NCI-H345 treated with DMSO at 0.1 percent for 48 hours (cell line): Measurements from ENCODE around the gene SPACA6.
"Not testable (repeated sequence)": the region's sequence is repeated elsewhere in the genome, so short reads cannot be mapped to it uniquely, and the experiment has no call there.

Experiments used
- DNase-seq: peaks from one replicate; lab custom pipeline; 2025; ENCODE audit not compliant: unreplicated experiment; lab: John Stamatoyannopoulos, UW

The SPACA6 gene

GRCh38 chr19:51693260-51693659 lies at the start of gene SPACA6:
SPACA6 (plus strand) TSS chr19:51693330; CDS start chr19:51693527, 197 bp downstream.
- DNase-seq, result no peak

GRCh38 chr19:51644636-51645271 lies 48.4 kb upstream of the SPACA6 start:
- DNase-seq, result no peak

GRCh38 chr19:51646730-51647129 lies 46.4 kb upstream of the SPACA6 start, which contains the start of gene SIGLEC14:
SIGLEC14 (minus strand) TSS chr19:51646825; CDS start chr19:51646759, 66 bp downstream.
- not testable (repeated sequence) for DNase-seq

- no peak for DNase-seq
These were observed 45.8 kb upstream of the SPACA6 start for GRCh38 chr19:51647318-51647717.

- DNase-seq, result no peak
These were observed 41.8 kb upstream of the SPACA6 start for GRCh38 chr19:51651216-51651846.

GRCh38 chr19:51652266-51652665 lies 40.9 kb upstream of the SPACA6 start:
- no peak for DNase-seq

- DNase-seq, result no peak
These were observed 40.0 kb upstream of the SPACA6 start for GRCh38 chr19:51653162-51653561.

- DNase-seq, result no peak
These were observed 38.3 kb upstream of the SPACA6 start for GRCh38 chr19:51654783-51655182.

GRCh38 chr19:51660975-51661600 lies 32.0 kb upstream of the SPACA6 start:
- DNase-seq, result no peak

- no peak for DNase-seq
These were observed 29.5 kb upstream of the SPACA6 start for GRCh38 chr19:51663650-51664049.

- DNase-seq, result no peak
These were observed 29.0 kb upstream of the SPACA6 start for GRCh38 chr19:51664131-51664530.

GRCh38 chr19:51664997-51665396 lies 28.1 kb upstream of the SPACA6 start:
- DNase-seq, result no peak

GRCh38 chr19:51668216-51668615 lies 24.9 kb upstream of the SPACA6 start:
- DNase-seq, result no peak

GRCh38 chr19:51675911-51676565 lies 17.1 kb upstream of the SPACA6 start:
- not testable (repeated sequence) for DNase-seq

GRCh38 chr19:51676566-51677083 lies 16.5 kb upstream of the SPACA6 start:
- DNase-seq, result no peak

GRCh38 chr19:51680474-51680873 lies 12.7 kb upstream of the SPACA6 start:
- no peak for DNase-seq

GRCh38 chr19:51681286-51681941 lies 11.7 kb upstream of the SPACA6 start:
- no peak for DNase-seq

- DNase-seq, result no peak
These were observed 7.0 kb upstream of the SPACA6 start for GRCh38 chr19:51686171-51686570.

- no peak for DNase-seq
These were observed 5.1 kb upstream of the SPACA6 start for GRCh38 chr19:51687791-51688670.
